MG63 (cell line): ENCODE data around the gene FBN1. TPM values are rescaled to one million over a fixed set of nuclear protein-coding genes. Genes with fewer than 3 reads are reported as not detected.

ENCODE experiments used
- DNase-seq: peaks from one replicate; pipeline ENCODE4 v3.0.0-alpha.2; 2020
- H3K27me3 ChIP-seq: fragments of 250-450 bp; sonication (Bioruptor Pico); 2 replicates; pipeline ENCODE4 v1.5.1; 2020; ENCODE audit warnings: mild to moderate bottlenecking, moderate library complexity
- H3K36me3 ChIP-seq: fragments of 250-450 bp; sonication (Bioruptor Pico); 2 replicates; pipeline ENCODE4 v1.5.1; 2020; ENCODE audit warnings: mild to moderate bottlenecking, moderate library complexity
- H3K4me3 ChIP-seq: fragments of 250-450 bp; sonication (Bioruptor Pico); 2 replicates; pipeline ENCODE4 v1.5.1; 2020; ENCODE audit warnings: mild to moderate bottlenecking, moderate library complexity
- H3K9me3 ChIP-seq: fragments of 250-450 bp; sonication (Bioruptor Pico); 2 replicates; pipeline ENCODE4 v1.5.1; 2020; ENCODE audit warnings: mild to moderate bottlenecking, moderate library complexity
- total RNA-seq: library from RNA; depleted of rRNA; stranded (reverse); fragments of >200 nt; shearing (Covaris generic); gene quantifications from 2 replicates; pipeline ENCODE4 v1.2.3, GENCODE V29; 2014; ENCODE audit warnings: low replicate concordance

FBN1 gene
- total RNA-seq, 1 experiment from 2014 or later, result 179 TPM

DNA sequence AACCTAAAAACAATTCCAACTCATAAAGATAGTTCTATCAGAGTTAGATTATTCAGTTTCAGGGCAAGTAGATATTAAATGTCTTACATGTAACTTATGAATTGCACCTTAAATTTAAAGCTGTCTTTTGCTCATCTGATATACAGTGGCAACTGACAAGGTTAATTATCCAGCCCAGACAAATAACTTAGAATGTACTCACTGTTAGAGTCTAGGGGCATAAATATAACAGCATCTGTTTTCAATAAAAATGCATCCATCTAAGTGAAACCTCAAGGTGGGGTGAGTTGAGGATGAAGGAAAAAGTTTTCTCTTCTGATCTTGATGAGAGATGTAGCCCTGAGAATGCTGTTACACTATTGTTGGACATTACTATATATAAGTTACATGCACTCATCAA, 112.6 kb downstream of the FBN1 start:
- no peaks in the 10 kb centered on the region for H3K27me3 ChIP-seq
- DNase-seq, result no peak
- no peak overlapping the region for H3K4me3 ChIP-seq
- H3K9me3 ChIP-seq, result no peaks in the 10 kb centered on the region
- H3K36me3 ChIP-seq, result peaks cover 91% of the 10 kb centered on the region

GRCh38 chr15:48530528-48530927, 115.0 kb downstream of the FBN1 start:
- Histone ChIP-seq H3K27me3 (no peaks in the 10 kb centered on the region), H3K36me3 (peaks cover 87% of the 10 kb centered on the region), H3K9me3 (no peaks in the 10 kb centered on the region), H3K4me3 (no peak overlapping the region)
- DNase-seq, result no peak

DNA sequence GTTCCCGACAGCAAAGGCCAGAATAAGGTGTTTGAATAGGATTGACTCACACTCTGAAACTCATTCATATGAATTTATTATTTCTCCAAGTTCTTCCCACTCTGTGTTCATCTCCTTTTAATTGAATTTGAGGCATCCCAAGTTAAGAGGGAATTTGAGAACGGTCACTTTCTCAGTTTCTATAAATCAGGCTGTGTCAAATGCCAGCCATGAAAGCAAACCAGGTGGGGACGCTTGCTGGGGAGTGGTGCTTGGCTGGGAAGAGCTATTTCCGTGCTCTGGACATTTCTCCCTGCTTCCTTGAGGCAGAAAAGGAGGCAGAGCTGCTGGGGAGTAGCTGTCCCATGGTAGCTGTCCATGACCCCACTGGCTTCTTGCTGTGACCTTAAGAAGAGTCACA, 116.6 kb downstream of the FBN1 start:
- peaks cover 87% of the 10 kb centered on the region for H3K36me3 ChIP-seq
- H3K27me3 ChIP-seq, result no peaks in the 10 kb centered on the region
- no peak for DNase-seq
- H3K9me3 ChIP-seq, result no peaks in the 10 kb centered on the region
- no peak overlapping the region for H3K4me3 ChIP-seq

GRCh38 chr15:48527517-48527916, 118.0 kb downstream of the FBN1 start:
- DNase-seq, result no peak
- H3K9me3 ChIP-seq, result no peaks in the 10 kb centered on the region
- H3K36me3 ChIP-seq, result peaks cover 87% of the 10 kb centered on the region
- no peaks in the 10 kb centered on the region for H3K27me3 ChIP-seq
- no peak overlapping the region for H3K4me3 ChIP-seq

DNA sequence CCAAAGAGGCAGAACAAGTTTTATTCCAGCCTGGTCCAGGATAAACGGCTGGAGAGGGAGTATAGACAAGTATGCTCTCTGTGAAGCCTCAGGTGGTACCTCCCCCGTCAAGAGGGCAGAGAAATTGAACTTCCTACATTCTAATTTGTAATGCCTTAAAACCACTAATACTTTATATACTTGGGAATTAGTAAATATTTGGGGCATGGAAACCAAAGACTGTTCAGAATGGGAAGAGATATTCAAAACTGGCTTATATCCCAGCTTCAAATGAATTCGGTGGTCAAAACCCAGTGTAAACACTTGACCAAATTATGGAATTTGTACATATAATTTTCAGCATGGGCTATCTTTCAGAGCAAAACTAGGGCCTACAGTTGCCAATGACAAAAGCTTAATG, 122.6 kb downstream of the FBN1 start:
- Histone ChIP-seq H3K9me3 (no peaks in the 10 kb centered on the region), H3K36me3 (peaks cover 94% of the 10 kb centered on the region), H3K27me3 (no peaks in the 10 kb centered on the region), H3K4me3 (no peak overlapping the region)
- DNase-seq, result no peak

GRCh38 chr15:48522123-48522522, 123.4 kb downstream of the FBN1 start:
- DNase-seq, result no peak
- Histone ChIP-seq H3K27me3 (no peaks in the 10 kb centered on the region), H3K9me3 (no peaks in the 10 kb centered on the region), H3K36me3 (peaks cover 95% of the 10 kb centered on the region), H3K4me3 (no peak overlapping the region)

DNA sequence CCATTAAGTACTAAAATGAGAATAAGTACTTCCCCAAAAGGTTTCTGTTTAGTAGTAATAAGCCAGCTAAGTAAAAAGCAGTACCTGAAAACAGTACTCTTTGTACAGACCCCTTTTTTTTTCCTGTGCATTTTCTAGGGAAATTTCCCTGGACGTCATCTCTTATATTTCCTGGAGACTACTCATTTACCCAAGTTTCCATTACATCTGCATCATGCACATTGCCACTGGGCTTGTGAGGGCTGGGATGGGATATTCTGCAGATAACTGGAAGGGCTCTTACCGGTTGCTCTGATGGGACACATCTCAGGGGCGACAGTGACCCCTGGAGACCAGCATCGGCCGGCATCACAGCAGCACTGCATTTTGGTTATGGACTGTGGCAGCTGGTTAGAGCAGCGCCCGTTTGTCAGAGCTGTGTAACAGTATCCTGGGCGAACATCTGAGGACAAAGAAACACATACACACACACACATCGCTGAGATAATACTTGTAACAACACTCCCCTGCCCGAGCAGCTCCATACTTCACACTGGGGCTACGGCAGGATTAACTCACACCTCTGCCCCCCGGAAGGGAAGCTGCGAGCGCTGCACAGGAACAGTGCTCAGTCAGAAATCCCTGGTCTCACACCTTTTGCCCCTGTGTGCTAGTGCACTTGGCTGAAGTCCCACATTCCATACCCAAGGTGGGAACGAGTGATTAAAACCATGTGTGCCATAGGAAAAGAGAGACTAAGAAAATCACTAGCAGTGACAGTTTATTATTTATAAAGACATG, 124.9 kb downstream of the FBN1 start:
- H3K36me3 ChIP-seq, result peaks cover 96% of the 10 kb centered on the region
- H3K9me3 ChIP-seq, result no peaks in the 10 kb centered on the region
- DNase-seq, result no peak
- H3K27me3 ChIP-seq, result no peaks in the 10 kb centered on the region
- H3K4me3 ChIP-seq, result no peak overlapping the region

DNA sequence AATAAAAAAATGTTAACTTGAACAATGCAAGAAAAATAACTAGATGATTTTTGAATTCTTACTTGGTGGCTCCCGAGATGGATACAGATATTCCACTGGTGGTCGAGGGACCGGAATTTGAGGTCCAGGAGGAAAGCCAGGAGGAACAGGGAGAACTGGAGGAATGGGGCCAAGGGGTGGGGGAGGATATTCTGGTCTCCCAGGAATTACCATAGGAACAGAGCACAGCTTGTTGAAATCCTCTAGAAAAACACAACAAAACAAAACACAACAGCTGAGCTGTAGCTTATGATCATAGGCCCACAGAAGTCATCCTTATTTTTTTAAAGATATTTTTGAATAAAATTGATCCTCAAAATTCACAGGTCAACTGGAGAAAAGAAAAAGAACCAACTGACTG, 129.4 kb downstream of the FBN1 start:
- no peaks in the 10 kb centered on the region for H3K27me3 ChIP-seq
- H3K4me3 ChIP-seq, result no peak overlapping the region
- DNase-seq, result no peak
- H3K9me3 ChIP-seq, result no peaks in the 10 kb centered on the region
- H3K36me3 ChIP-seq, result peaks cover 96% of the 10 kb centered on the region

DNA sequence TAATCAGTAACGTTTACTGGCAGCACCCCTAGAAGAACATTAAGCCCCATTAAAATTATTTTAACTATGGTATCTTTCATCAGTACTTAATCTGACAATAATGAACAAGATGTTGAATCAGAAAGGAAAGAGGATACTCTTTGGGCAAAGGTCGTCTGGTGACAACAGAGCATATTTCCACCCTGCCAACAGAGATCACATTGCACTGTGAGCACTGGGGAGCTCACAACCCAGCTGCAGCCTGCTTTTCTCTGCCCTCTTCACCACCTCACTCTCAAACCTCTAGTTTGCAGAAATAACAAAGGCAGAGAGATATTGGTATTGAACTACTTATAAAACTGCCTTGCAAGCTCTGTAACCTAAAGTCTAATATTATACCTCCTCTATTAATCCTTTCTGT, 130.0 kb downstream of the FBN1 start:
- H3K4me3 ChIP-seq, result no peak overlapping the region
- DNase-seq, result no peak
- H3K27me3 ChIP-seq, result no peaks in the 10 kb centered on the region
- H3K36me3 ChIP-seq, result peaks cover 96% of the 10 kb centered on the region
- H3K9me3 ChIP-seq, result no peaks in the 10 kb centered on the region

- Histone ChIP-seq H3K9me3 (no peaks in the 10 kb centered on the region), H3K4me3 (no peak overlapping the region), H3K36me3 (peaks cover 96% of the 10 kb centered on the region), H3K27me3 (no peaks in the 10 kb centered on the region)
- no peak for DNase-seq
Measured at GRCh38 chr15:48514103-48514816, 131.2 kb downstream of the FBN1 start.

GRCh38 chr15:48510976-48511375, 134.5 kb downstream of the FBN1 start:
- Histone ChIP-seq H3K9me3 (no peaks in the 10 kb centered on the region), H3K36me3 (peaks cover 96% of the 10 kb centered on the region), H3K4me3 (no peak overlapping the region), H3K27me3 (no peaks in the 10 kb centered on the region)
- DNase-seq, result no peak

DNA sequence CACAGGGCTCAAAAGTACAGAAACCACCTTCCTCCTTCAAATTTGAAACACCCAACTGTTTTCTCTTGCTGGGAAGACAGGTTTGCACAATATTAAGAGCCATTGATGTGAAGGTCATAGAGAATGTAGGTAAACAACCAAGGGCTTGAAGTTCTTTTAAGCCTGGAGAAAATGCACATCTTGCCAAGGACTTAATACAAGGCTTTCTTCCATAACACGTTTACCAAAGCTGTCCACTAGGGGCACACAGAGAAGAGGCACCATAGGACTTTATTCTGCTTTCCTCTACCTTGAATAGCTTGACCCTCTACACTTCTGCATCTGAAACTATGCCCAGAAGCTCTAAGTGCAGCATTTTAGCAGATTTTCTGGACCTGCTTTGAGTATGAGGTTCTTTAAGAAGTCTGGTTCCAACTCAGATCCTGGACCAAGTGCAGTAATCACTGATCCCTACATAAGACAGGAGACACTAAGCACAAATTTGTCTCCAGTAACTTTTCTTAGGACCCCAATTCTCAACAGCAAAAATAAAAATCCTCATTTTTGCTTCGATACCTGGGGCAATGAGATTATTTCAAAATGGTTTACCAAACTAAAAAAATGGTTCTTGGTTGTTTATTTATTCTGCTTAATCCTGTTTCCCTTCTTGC, 138.0 kb downstream of the FBN1 start:
- Histone ChIP-seq H3K36me3 (peaks cover 94% of the 10 kb centered on the region), H3K9me3 (no peaks in the 10 kb centered on the region), H3K27me3 (no peaks in the 10 kb centered on the region), H3K4me3 (no peak overlapping the region)
- peak; percentile 16 for DNase-seq

- no peak for DNase-seq
- Histone ChIP-seq H3K9me3 (no peaks in the 10 kb centered on the region), H3K27me3 (no peaks in the 10 kb centered on the region), H3K4me3 (no peak overlapping the region), H3K36me3 (peaks cover 93% of the 10 kb centered on the region)
Measured at GRCh38 chr15:48505067-48505466, 140.4 kb downstream of the FBN1 start.

DNA sequence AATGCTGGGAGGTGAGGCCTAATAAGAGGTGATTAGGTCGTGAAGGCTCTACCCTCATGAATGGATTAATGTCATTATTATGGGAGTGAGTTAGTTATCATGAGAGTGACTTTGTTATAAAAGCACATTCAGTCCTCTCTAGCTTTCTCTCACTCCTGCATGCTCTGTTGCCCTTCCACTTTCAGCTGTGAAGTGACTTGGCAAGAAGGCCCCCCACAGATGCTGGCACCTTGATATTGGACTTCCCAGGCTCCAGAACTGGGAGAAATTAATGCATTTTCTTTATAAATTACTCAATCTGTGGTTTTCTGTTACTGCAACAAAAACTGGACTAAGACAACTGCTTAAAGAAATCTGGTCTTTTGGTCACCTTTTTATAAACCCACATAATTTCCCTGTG, 144.3 kb downstream of the FBN1 start:
- no peak for DNase-seq
- H3K9me3 ChIP-seq, result no peaks in the 10 kb centered on the region
- no peak overlapping the region for H3K4me3 ChIP-seq
- peaks cover 92% of the 10 kb centered on the region for H3K36me3 ChIP-seq
- no peaks in the 10 kb centered on the region for H3K27me3 ChIP-seq

GRCh38 chr15:48500595-48500994, 144.9 kb downstream of the FBN1 start:
- DNase-seq, result no peak
- Histone ChIP-seq H3K9me3 (no peaks in the 10 kb centered on the region), H3K27me3 (no peaks in the 10 kb centered on the region), H3K4me3 (no peak overlapping the region), H3K36me3 (peaks cover 92% of the 10 kb centered on the region)

DNA sequence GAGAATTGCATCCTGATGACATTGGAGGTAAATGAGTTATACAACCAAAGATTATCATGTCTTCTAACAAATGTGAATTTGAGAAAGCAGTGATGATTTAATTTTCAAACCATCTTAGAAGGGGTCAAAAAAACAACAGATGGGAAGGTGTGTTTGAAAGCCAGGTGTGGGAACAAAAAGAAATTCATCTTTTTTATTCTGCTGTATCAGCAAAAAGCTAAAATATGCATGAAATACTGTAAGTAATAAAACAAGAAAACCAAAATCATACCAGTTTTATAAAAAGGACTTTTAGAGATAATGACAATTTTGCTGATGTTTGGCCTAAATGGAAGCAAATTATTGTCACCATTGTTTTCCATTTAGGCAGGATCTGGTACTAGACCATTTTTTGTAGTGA, 145.5 kb downstream of the FBN1 start:
- Histone ChIP-seq H3K4me3 (no peak overlapping the region), H3K9me3 (no peaks in the 10 kb centered on the region), H3K27me3 (no peaks in the 10 kb centered on the region), H3K36me3 (peaks cover 92% of the 10 kb centered on the region)
- DNase-seq, result no peak

DNA sequence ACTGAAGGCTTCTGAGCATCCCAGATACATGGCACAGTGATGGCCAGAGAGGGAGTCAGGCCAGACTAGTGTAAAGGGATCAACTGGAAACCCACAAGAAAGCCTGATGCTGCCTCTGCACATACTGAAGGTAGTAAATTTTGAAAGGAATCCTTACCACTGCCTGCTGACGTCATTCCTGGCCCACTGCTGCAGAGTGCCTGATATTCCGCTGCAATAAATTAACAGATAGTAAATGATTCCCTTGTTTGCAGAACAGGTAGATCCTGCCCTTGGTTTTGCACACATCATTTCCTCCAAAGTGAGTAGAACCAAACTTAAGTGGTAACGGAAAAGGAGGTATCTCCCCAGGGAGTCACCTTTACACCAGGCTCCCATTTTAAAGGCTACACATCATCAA, 146.7 kb downstream of the FBN1 start:
- DNase-seq, result no peak
- H3K9me3 ChIP-seq, result no peaks in the 10 kb centered on the region
- no peak overlapping the region for H3K4me3 ChIP-seq
- H3K36me3 ChIP-seq, result peaks cover 92% of the 10 kb centered on the region
- no peaks in the 10 kb centered on the region for H3K27me3 ChIP-seq

DNA sequence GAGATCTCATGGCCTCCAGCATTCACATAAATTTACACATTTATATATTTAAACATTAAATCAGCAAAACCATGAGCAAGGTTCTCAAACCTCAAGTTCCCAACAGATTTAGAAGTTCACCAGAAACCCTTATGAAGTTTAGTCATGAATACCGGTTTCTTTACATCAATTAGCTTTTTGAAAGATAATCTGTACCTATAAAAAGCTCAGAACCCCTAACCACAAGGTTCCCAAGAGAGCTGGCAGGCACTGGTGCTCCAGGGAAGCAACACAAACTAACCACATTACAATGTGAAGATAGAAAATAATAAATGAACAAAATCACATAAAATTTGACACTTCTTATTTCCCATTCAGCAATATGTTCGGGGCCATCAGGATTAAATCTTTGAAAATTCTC, 150.9 kb downstream of the FBN1 start:
- Histone ChIP-seq H3K36me3 (peaks cover 90% of the 10 kb centered on the region), H3K27me3 (no peaks in the 10 kb centered on the region), H3K4me3 (no peak overlapping the region), H3K9me3 (no peaks in the 10 kb centered on the region)
- no peak for DNase-seq
